Endothelial cell of umbilical vein (primary cell): ENCODE data around the gene IFNGR1. TPM values are rescaled to one million over a fixed set of nuclear protein-coding genes. Genes with fewer than 3 reads are reported as not detected.

Experiments used
- BruUV-seq: library from RNA; stranded (reverse); fragments of 400-500 nt; replicated peaks from 2 replicates; lab custom pipeline; 2021; lab: Mats Ljungman, UMichigan
- CTCF ChIA-PET: fragments of 300-600, 350-600 bp; sonication (Branson Sonifier 250); formaldehyde crosslinking; loops from one replicate; lab custom pipeline; 2021; ENCODE audit warnings: antibody characterized with exemption, inconsistent platforms; lab: Charles Lee
- POLR2A ChIA-PET: fragments of 300-600, 350-600 bp; sonication (Branson Sonifier 250); formaldehyde crosslinking; loops from one replicate; lab custom pipeline; 2021; ENCODE audit warnings: antibody characterized with exemption, inconsistent platforms; lab: Charles Lee
- DNase-seq: peaks from one replicate; pipeline ENCODE4 v3.0.0-alpha.2; 2011; ENCODE audit warnings: low read depth, low spot score
- FAIRE-seq: peaks from 2 replicates; lab custom pipeline; 2011; peaks lifted over from hg19 to GRCh38; lab: Jason Lieb, UNC
- H2AFZ ChIP-seq: 2 replicates; pipeline ENCODE4 v1.6.0; 2012; ENCODE audit warnings: low read depth, low read length, control low read depth, inconsistent platforms
- H3K27ac ChIP-seq: 2 replicates; pipeline ENCODE4 v1.5.1; 2011; ENCODE audit warnings: low read depth, mild to moderate bottlenecking, control low read depth, low read length, moderate library complexity; ENCODE audit not compliant: insufficient read depth
- H3K27me3 ChIP-seq, 2 experiments: 2 replicates each; pipeline versions ENCODE4 v1.6.0 to v1.6.1; 2011; ENCODE audit warnings: low read length in 2 of 2, mixed read lengths in 1 of 2; ENCODE audit not compliant: control insufficient read depth in 2 of 2, insufficient read depth in 2 of 2
- H3K36me3 ChIP-seq, 2 experiments: 2 replicates in 1 of 2; 3 replicates in 1 of 2; pipeline ENCODE4 v1.5.1; 2011; ENCODE audit warnings: low read length in 2 of 2, mild to moderate bottlenecking in 1 of 2, moderate library complexity in 1 of 2; ENCODE audit not compliant: control insufficient read depth in 2 of 2, insufficient read depth in 2 of 2; ENCODE audit errors: extremely low read depth in 1 of 2
- H3K4me1 ChIP-seq: 3 replicates; pipeline ENCODE4 v1.5.1; 2011; ENCODE audit warnings: mild to moderate bottlenecking, low read length; ENCODE audit not compliant: control insufficient read depth, insufficient read depth; ENCODE audit errors: extremely low read depth
- H3K4me2 ChIP-seq: 2 replicates; pipeline ENCODE4 v1.6.1; 2011; ENCODE audit warnings: low read length, control low read depth, mixed read lengths; ENCODE audit not compliant: insufficient read depth
- H3K4me3 ChIP-seq, 3 experiments: fragments of 200-600 bp in 1 of 3; sonication (generic), shearing (Covaris generic) in 1 of 3; replicated peaks in 1 of 3; 2 replicates each; pipeline ENCODE4 v1.5.1; 2011 to 2016; ENCODE audit warnings: control low read depth in 3 of 3, low read length in 3 of 3, mild to moderate bottlenecking in 2 of 3, inconsistent platforms in 1 of 3, low read depth in 1 of 3, moderate library complexity in 1 of 3; ENCODE audit not compliant: insufficient read depth in 1 of 3
- H3K79me2 ChIP-seq: 2 replicates; pipeline ENCODE4 v1.6.0; 2012; ENCODE audit warnings: low read length, inconsistent platforms; ENCODE audit not compliant: control insufficient read depth, insufficient read depth
- H3K9ac ChIP-seq: replicated peaks from 2 replicates; pipeline ENCODE3; 2011; ENCODE audit warnings: low read length, control low read depth; ENCODE audit not compliant: insufficient read depth; ENCODE audit errors: extremely low read depth
- H3K9me1 ChIP-seq: replicated peaks from 3 replicates; pipeline ENCODE4 v1.6.0; 2011; ENCODE audit warnings: mild to moderate bottlenecking, low read length; ENCODE audit not compliant: control insufficient read depth, insufficient read depth; ENCODE audit errors: extremely low read depth
- H3K9me3 ChIP-seq: replicated peaks from 2 replicates; pipeline ENCODE4 v1.5.1; 2012; ENCODE audit warnings: low read length, inconsistent platforms; ENCODE audit not compliant: control insufficient read depth, insufficient read depth
- H4K20me1 ChIP-seq: replicated peaks from 2 replicates; pipeline ENCODE3; 2011; ENCODE audit warnings: mild to moderate bottlenecking, low read length; ENCODE audit not compliant: control insufficient read depth, insufficient read depth; ENCODE audit errors: extremely low read depth
- CTCF ChIP-seq, 2 donors: IDR thresholded peaks; 1 replicate in 1 of 2; 2 replicates in 1 of 2; pipeline ENCODE4 v1.5.1; 2011; ENCODE audit warnings: low read length in 2 of 2, mild to moderate bottlenecking in 2 of 2, moderate library complexity in 2 of 2, control low read depth in 1 of 2, inconsistent platforms in 1 of 2, low read depth in 1 of 2; ENCODE audit not compliant: insufficient read depth in 1 of 2; ENCODE audit errors: extremely low read depth in 1 of 2
- EZH2 ChIP-seq: IDR thresholded peaks from 2 replicates; pipeline ENCODE4 v1.6.1; 2012; ENCODE audit warnings: borderline replicate concordance, low read depth, mild to moderate bottlenecking, moderate library complexity, low read length, inconsistent platforms; ENCODE audit not compliant: severe bottlenecking
- FOS ChIP-seq: IDR thresholded peaks from 2 replicates; pipeline ENCODE4 v1.6.1; 2011; ENCODE audit warnings: mild to moderate bottlenecking, low read length, moderate library complexity, borderline replicate concordance; ENCODE audit not compliant: insufficient read depth
- GATA2 ChIP-seq: IDR thresholded peaks from 2 replicates; pipeline ENCODE4 v1.7.0; 2011; ENCODE audit warnings: low read depth, mild to moderate bottlenecking, moderate library complexity, mixed read lengths, low read length; ENCODE audit not compliant: insufficient read length, insufficient read depth
- JUN ChIP-seq: IDR thresholded peaks from 2 replicates; pipeline ENCODE4 v1.6.1; 2011; ENCODE audit warnings: borderline replicate concordance, low read depth; ENCODE audit not compliant: insufficient read length, insufficient read depth
- MAX ChIP-seq: IDR thresholded peaks from 2 replicates; pipeline ENCODE4 v1.6.1; 2011; ENCODE audit not compliant: insufficient read depth, insufficient read length
- MYC ChIP-seq: IDR thresholded peaks from one replicate; pipeline ENCODE4 v1.6.1; 2011; ENCODE audit warnings: mild to moderate bottlenecking, low read depth, low read length
- POLR2A ChIP-seq: IDR thresholded peaks from 2 replicates; pipeline ENCODE4 v1.6.1; 2012; ENCODE audit warnings: low read depth, mild to moderate bottlenecking, control low read depth, low read length
- POLR2AphosphoS5 ChIP-seq: IDR thresholded peaks from 2 replicates; pipeline ENCODE4 v1.6.1; 2012; ENCODE audit warnings: low read depth, mild to moderate bottlenecking, control low read depth, low read length, moderate library complexity; ENCODE audit not compliant: insufficient read depth
- dilution Hi-C: fragments of 300-500 bp; cut with MboI; formaldehyde crosslinking; loops from one replicate; pipeline ENCODE4 v1.15.0; 2019; ENCODE audit warnings: low sequenced_read_pairs; ENCODE audit not compliant: extremely low pct_ligation_motif_present
- intact Hi-C: fragments of 100-400 bp; cut with micrococcal nuclease; formaldehyde crosslinking; loops from one replicate; pipeline ENCODE4 v1.10.0; 2022
- polyA plus RNA-seq, 4 experiments: library from polyadenylated mRNA; depleted of rRNA in 3 of 4; stranded (reverse) in 3 of 4; unstranded in 1 of 4; fragments of >200 nt; gene quantifications; 2 replicates each; pipeline versions ENCODE4 v1.2.1 to v1.2.3, GENCODE V29; 2011 to 2012; ENCODE audit warnings: missing spikeins in 1 of 4
- total RNA-seq: library from RNA; stranded (reverse); gene quantifications from 2 replicates; pipeline ENCODE4 v1.2.3, GENCODE V29; 2021

IFNGR1 gene
- total and polyA plus RNA-seq, 2 donors (not counting 3 experiments of a cell fraction or from before 2014, with no cell fraction given), result 19.1 to 31.2 TPM

GRCh38 chr6:137268911-137269310 lies 49.7 kb upstream of the IFNGR1 start:
- FAIRE-seq (no peak), DNase-seq (no peak)
- no peaks in the 10 kb centered on the region for H3K9me3 ChIP-seq
- TF ChIP-seq POLR2A (no peak), MAX (no peak), POLR2AphosphoS5 (no peak), MYC (no peak), JUN (no peak), GATA2 (no peak), FOS (no peak), EZH2 (no peak), CTCF (IDR thresholded peaks at IDR 0.05; ENCODE audit: extremely low read depth in 1 of 2, insufficient read depth in 1 of 2, low read depth in 1 of 2, low read length in 2 of 2) (no peak)
- H3K4me2 ChIP-seq, result no peak overlapping the region
- H3K79me2 ChIP-seq, result no peaks in the 10 kb centered on the region
- no peak overlapping the region for H3K9ac ChIP-seq
- no TSS peak for BruUV-seq
- no peak overlapping the region for H3K4me3 ChIP-seq
- no peak overlapping the region for H2AFZ ChIP-seq
- H4K20me1 ChIP-seq, result no peaks in the 10 kb centered on the region
- ChIA-PET POLR2A (no interaction called here), CTCF (interaction anchor here (1.4 to 2.0 kb wide), 3 partner anchors 8 to 175 kb away, joined by 4 to 8 read pairs (median 5); no protein-coding TSS in a partner anchor)
- H3K4me1 ChIP-seq, result no peaks in the 10 kb centered on the region
- intact Hi-C loops, result no loop called here
- H3K27ac ChIP-seq, result no peak overlapping the region
- peaks cover 15 to 16% of the 10 kb centered on the region in 2 experiments for H3K27me3 ChIP-seq
- no peaks in the 10 kb centered on the region for H3K36me3 ChIP-seq
- H3K9me1 ChIP-seq, result no peaks in the 10 kb centered on the region
- dilution Hi-C loops, result no loop called here
